Effector CD8-positive, alpha-beta T cell (primary cell): ENCODE data around the gene VCL.
A peak's percentile ranks its signal among the peaks of the same experiment; 100 is the strongest.
"Not testable (repeated sequence)": the region's sequence is repeated elsewhere in the genome, so short reads cannot be mapped to it uniquely, and the experiment has no call there.

ENCODE experiments used
- DNase-seq: peaks from one replicate; lab custom pipeline; 2025; lab: John Stamatoyannopoulos, UW

The VCL gene

DNA sequence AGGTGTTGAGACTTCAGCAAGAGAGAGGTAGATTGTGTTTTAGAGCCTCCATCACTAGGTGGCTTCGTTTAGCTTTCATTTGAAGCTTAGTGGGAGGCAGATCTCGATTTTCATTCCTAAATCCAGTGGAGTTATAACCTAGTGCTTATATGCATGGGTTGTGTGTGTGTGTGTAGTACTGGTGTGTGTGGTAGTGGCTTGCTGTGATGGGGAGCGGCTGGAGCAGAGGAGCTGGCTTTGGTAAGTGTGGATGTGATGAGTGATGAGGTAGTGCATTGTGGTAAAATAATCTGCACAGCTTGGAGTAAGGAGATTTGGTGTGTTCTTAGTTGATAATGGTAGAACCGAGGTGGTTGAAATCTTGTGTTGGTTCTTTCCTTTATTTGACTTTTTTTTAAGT is 109.5 kb downstream of the VCL start:
- no peak for DNase-seq

DNA sequence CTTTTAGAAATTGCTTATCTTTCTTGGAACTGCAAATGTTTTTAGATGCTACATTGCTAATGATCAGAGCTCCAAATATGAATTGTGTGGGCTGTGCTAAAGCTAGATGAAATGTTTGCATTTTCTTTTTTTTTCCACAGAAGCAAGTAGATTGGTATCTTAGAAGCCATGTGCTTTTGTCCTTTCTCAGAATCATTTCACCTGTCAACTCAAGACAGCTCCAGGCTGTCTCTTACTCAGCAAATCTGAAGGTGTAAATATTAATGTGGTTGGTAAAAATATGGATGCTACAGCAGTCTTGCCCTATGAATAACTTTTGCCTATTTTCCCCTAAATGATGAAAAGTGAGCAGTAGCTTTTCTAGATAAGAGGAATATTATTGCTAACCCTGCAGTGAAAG is 111.5 kb downstream of the VCL start:
- DNase-seq: no peak

DNA sequence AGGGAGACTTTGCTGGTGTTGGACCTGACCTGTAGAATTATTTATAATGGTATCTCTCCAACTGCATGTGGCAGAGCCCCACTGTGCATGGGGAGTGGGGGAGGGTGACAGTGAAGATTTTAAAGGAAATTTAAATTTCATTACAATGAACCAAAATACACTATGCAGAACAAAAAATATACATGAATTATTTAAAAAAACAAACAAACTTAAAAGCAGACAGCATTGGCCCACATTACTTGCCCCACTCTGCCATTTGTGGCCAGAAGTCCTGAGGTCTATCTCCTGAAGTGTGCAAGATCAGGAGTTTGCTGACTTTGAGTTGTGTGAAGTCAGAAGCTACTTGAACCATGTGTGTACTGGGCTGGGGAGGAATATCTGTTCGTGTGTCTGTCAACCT is 112.2 kb downstream of the VCL start:
- no peak for DNase-seq

DNA sequence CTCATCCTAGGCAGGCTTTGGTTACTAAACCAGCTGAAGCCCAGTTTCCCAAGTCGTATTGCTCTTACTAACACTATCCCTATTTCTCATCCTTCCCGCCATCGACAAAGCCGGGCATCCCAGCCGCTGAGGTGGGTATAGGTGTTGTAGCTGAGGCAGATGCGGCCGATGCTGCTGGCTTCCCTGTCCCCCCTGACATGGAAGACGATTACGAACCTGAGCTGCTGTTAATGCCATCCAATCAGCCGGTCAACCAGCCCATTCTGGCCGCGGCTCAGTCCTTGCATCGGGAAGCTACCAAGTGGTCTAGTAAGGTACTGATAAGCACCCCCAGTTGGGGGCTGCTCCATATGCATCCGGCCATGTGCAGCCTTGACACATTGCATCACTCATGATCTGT is 113.9 kb downstream of the VCL start:
- DNase-seq: no peak

DNA sequence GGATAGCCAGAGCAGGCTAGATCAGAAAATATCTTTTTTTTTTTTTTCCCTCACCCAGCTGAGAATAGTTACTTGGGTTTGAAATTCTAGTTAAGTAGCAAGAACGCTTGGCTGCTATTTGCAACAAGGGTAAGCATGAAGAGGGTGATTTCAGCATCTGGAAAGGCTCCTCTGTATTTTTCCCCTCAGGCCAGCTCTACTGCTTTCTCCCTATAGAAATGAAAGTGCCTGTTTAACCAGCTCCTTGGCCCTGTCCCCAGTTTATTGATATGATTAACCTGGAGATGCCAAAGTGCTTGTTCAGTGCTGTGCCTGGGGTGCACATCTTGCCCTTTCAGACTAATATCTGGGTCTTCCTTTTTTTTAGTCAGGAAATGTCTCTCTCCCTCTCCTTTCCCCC is 115.6 kb downstream of the VCL start:
- no peak for DNase-seq

DNA sequence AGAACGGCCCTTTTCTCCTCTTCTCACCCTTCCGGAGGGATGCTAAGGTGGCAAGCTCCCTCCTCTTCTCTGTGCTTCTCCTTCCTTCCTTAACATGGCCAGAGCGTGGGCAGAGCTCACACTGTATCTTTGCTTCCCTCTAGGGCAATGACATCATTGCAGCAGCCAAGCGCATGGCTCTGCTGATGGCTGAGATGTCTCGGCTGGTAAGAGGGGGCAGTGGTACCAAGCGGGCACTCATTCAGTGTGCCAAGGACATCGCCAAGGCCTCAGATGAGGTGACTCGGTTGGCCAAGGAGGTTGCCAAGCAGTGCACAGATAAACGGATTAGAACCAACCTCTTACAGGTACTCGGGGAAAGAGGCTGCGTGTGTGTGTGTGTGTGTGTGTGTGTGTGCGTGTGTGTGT is 116.1 kb downstream of the VCL start:
- no peak for DNase-seq

DNA sequence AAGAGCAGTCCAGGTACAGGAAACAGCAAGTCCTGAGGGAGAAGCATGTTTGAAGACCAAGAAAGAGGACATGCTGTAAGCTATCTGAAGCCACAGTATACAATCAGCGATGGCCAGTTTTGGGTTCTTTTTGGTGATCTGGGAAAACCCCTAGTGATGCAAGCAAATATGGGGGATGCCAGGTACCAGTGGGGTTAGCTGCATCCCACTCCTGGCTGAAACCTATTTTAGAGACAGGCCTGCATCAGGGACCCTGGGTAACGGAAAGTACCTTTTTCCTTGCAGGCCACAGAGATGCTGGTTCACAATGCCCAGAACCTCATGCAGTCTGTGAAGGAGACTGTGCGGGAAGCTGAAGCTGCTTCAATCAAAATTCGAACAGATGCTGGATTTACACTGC is 119.8 kb downstream of the VCL start:
- no peak for DNase-seq

DNA sequence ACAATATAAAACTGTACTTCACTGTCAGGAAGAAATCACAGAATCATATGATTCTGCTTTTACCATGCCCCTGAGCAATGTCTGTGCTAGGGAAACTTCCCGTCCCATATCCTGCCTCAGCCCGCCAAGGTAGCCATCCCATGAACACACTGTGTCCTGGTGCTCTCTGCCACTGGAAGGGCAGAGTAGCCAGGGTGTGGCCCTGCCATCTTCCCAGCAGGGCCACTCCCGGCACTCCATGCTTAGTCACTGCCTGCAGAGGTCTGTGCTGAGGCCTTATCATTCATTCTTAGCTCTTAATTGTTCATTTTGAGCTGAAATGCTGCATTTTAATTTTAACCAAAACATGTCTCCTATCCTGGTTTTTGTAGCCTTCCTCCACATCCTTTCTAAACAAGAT is 120.9 kb downstream of the VCL start:
- DNase-seq: no peak

DNA sequence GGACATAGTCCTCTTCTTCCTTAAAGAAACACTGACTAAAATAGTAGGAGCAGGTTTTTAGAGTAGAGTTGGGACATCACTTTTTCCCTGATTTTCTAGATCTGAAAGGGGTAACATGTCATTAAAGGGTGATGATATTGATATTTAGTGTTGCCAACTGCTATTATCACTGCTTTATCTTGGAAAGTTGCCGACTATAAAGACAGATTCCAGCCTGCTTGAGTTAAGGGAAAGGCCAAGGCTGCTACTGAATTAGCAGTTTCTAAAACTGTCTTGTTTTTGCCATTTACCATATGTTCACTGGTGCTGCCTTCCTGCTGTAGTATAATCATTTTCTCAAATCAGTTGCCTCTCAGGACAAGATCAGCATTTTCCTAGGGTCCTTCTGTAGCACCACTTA is 123.0 kb downstream of the VCL start:
- no peak for DNase-seq

DNA sequence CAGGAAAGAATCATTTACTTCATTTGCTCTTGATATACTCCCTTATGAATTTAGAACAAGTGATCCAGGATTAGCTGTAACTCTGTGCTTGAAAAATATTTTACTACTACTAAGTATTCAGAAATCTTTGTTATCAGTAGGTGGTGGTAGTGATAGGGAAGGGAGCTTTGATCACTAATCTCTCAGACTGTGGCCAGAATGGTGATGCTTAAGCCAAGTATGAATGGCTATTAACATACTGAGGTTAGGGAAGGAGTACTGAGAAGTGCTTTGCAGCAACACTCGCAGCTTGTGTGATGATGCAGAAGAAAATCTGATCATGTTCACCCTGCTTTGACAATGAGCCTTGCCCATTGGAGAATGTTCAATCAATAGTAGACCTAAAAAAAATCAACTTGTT is 123.5 kb downstream of the VCL start:
- DNase-seq: no peak

DNA sequence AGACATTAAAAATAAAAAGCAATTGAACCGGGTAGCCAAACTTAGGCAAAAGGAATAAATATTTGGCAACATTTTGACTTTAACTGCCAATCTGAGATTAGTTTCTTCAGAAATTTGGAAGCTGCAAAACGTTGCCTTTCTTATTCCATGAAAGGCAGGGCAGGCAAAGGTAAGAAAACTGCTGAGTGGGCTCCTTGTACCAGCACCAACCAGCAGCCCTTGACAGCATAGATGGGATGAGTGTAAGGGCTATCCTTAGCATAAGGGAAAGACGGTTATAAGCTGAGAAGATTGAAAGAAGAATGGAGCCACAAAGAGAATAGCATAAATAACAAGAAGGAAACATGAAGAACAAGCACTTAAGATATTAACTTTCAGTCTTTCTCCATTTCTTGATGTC is 124.1 kb downstream of the VCL start:
- no peak for DNase-seq

DNA sequence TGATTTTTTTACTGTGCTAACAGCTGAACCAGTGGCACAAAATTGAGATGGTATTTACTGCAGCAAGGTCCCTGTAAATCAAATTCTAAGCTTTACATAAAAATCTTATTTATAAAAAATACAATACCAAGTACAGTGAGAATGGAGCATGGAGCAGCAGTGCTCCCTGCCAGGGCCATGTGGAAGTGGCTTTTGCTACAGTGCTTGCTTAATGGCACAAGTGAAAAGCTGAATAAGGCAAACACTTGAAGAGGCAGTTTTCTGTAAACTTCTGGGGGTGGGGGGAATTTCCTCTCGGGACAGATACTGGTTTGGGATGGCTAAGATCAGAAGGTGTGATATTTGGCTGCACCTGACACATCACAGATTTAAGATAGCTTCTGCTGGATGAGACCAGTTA is 125.2 kb downstream of the VCL start:
- no peak for DNase-seq

DNA sequence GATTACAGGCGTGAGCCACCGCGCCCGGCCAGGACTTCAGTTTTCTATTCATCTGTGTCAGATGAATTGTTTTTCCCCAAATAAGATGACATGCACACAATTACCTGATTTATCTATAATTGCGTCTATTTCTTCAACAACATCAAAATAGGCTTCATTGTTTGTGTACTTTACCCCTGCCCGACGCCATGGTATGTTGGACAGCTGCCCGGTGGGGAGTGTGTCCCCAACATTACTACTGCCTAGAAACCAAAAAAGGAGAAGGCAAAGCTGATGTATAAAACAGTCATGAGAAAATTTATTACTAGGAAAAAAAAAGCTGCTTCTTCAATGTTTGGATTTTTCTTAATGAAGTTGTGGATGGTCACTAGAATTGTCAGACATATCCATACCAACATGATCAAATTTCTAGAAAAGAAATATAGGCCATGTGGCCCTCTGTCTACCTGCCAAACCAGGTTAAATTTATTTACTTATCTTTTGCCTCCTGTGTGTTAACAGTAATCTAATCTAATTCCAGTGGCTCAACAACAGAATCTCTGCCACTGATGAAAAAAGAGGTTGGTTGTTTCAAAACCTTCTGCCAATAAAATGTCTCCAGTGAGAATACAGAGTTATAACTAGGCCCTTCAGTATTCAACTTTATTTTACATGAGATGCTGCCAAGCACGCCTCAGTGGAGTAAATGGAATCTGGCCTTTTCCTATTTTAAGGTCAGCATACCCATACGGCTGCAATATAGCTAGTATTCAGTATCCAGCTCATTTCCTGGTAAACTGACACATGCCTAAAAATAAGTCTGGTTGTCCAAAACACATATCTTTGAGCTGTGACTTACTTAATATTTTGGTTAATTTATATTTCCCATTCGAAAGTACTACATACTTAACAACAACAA is 136.3 kb downstream of the VCL start:
- no peak for DNase-seq

DNA sequence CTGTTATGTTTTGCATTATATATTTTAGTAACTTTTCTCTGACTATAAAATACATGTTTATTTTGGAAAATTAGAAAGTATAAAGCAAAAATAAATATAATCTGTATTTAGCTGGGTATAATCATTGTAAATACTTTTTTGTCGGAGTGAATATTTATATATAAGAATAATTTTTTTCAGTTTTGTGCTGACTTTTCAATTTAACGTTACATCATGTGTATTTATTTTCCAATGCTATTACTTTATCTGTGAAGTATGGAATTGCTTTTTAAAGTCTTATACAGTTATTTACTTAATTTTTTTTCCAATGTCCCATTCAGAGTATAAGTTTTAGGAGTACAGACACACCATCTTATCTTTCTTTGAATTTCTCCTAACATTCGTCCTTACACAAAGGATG is 137.5 kb downstream of the VCL start:
- no peak for DNase-seq

DNA sequence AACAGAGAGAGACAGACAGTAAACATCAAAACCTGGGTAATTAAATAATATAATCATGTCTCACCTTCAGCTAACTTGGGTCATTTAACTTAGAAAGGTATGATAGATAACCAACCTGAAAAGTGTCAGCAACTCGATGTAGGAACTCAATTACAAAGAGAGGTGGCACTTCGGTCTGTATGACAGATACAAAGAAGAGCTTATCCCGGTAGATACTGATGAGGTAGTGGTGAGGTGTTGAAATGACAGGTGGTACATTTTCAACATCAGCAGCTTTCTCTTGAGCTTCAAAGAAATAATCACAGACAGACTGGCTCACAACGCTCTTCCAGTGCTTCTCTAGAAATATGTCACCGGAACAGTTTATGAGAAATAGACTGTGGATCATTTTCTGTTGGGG is 140.1 kb downstream of the VCL start:
- DNase-seq: no peak

DNA sequence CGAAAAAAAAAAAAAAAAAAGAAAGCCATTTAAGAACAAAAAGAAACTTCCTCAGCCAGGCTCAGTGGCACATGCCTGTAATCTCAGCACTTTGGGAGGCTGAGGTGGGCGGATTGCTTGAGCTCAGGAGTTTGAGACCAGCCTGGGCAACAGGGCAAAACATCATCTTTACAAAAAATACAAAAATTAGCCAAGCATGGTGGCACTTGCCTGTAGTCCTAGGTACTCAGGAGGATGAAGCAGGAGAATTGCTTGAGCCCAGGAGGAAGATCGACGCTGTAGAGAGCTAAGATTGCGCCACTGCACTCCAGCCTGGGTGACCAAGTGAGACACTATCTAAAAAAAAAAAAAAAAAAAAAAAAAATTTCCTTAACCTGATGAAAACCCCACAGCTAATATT is 140.7 kb downstream of the VCL start:
- not testable (repeated sequence) for DNase-seq

DNA sequence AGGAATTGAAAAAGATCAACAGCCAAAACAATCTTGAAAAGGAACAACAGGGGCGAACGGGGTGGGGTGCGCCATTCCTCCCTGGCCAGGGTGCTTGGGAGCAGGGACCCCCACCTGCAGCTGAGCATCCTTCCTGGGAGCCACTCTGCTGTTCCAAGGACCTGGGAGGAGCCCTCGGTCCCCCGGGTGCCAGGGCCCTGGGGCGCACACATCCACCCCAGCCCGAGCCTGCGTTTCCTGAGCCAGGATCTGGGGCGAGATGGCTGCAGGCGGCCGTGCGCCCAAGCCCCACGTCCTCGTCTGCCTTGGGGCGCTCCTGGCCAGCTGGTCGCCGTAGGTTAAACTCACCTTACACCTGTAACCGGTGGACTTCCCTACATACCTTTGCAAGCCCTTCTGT is 142.1 kb downstream of the VCL start:
- no peak for DNase-seq

DNA sequence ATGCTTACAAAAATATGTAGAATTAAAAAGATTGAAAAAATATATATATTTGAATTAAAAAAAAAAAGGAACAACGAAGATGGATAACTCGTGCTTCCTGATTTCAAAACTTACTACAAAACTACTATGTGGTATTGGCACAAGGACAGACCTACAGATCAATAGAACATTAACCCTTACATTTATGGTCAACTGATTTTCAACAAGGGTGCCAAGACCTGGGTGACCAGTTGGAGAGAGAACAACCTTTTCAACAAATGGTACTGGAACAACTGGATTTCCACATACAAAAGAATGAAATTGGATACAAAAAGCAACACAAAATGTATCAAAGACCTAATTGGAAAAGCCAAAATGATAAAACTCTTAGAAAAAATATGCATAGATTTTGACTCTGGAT is 142.6 kb downstream of the VCL start:
- DNase-seq: no peak

DNA sequence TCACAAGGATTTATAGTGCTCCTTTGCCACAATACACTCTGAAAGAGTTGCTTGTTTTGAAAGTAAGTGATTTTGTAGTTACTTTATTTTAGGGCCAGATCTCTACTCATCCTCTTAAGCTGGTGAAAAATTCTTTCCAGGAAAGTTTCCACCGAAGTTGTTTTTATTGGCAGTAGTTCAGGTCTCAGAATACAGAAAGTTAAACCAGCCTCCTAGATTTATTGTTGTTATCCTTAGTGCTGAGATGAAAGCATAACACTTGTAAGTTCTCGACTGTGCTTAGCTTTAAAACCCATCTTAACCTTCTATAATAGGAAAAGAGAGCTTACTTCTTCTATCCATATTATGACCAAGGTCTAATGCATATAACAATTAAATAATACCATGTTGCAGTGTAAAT is 147.2 kb downstream of the VCL start:
- no peak for DNase-seq

DNA sequence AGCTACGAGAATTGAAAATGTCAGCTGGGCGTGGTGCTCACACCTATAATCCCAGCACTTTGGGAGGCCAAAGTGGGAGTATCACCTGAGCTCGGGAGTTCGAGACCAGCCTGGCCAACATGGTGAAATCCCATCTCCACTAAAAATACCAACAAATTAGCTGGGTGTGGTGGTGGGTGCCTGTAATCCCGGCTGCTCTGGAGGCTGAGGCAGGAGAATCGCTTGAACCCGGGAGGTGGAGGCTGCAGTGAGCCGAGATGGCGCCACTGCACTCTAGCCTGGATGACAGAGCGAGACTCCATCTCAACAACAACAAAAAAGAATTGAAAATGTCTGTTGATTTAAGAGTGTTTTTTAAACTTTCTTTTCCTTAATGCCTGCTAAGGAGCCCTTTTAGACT is 149.1 kb downstream of the VCL start:
- not testable (repeated sequence) for DNase-seq

DNA sequence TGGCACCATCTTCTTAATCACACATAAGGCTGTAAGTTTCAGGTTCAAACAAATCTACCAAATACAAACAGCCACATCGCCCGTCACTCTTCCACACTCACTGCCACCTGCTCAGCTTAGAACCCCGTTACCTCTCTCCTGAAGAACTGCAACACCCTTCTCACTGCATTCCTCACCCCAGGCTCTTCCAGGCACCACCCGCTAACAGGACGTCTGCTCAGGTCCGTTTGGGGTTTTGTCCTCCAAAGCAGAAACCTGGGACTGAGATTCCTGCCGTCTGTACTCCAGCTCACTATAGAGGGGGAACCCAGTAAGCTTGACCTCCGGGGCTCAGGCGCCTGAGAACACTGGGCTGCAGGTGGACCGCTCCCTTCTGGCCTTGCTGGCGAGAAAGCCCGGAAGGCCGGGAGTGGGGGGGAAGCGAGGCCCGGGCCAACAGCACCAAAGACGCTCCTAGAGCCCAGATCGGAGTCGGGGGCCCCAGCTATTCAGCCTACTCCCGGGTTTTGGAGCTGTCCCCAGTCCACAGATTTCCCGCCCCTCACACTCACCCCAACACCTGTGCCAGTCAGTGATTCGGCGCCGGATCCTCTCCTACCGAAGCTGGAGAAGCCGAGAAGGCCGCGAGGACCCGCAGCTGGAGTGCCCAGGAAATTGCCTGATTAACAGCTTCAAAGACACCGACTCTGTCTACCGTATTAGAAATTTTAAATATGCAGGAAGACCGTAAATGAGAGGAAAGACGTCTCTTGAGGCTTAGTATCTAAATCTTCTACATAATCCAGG is 152.5 kb downstream of the VCL start, which contains the start of gene AP3M1:
Gene AP3M1 (minus strand): TSS at position 625 of the 786 bp plus-strand sequence. CDS start 12,449 bp downstream, outside the sequence.
- DNase-seq: peak; percentile 78

DNA sequence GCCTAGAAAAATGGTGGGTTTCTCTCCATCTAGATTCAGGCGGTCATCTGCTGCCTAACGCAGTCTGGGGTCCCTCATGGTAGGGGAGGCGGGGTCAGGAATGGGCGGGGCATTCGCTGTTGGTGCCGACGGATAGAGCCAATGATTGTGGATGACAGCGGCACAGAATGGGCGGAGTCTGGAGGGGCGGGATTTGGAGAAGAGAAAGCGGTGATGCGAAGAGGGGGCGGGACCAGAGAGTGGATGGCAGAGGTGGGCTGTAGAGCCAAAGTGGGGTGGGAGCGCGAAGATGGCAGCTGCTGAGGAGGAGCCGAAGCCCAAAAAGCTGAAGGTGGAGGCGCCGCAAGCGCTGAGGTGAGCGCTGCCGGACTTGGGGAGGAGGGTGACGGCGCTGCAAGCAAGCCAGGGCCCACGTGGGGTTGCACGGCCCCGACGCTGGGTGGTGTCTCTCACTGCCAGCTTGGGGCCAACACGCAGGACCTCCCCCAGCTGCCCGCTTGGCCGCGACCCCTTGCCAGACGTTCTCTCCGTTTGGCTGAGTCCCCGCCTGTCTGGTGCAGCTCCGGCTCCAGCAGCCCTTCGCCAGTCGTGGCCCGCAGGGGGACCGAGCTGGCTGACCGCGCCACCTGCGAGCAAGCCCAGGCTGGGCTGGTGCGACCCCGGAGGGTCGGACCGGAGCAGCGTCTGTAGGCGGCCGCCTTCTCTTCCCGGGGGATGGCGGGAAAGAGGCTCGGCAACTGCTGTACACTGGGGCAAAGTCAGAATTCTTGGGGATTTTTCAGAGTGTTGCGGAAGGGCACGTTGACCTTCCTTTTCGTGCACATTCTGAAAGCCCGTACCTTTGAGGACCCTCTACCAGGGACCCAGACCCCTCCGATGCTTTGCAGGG is 153.3 kb downstream of the VCL start, which contains the start of gene ADK:
Gene ADK (plus strand): TSS at position 232 of the 889 bp plus-strand sequence. CDS start 58 bp downstream, at position 290.
- DNase-seq: peak; percentile 99
